Neural progenitor cell (in vitro differentiated cells): ENCODE measurements around the gene FRMD5.
"Not testable (repeated sequence)": the region's sequence is repeated elsewhere in the genome, so short reads cannot be mapped to it uniquely, and the experiment has no call there.

Experiments
- CTCF ChIP-seq: fragments of 200-600 bp; sonication (generic); IDR thresholded peaks from 2 replicates; pipeline ENCODE4 v1.5.1; 2017; ENCODE audit warnings: antibody characterized with exemption, mild to moderate bottlenecking
- EZH2phosphoT487 ChIP-seq: fragments of 200-600 bp; sonication (generic); IDR thresholded peaks from 2 replicates; pipeline ENCODE4 v1.6.1; 2017; ENCODE audit warnings: antibody characterized with exemption

GRCh38 chr15:44229301-44229700 is 34.2 kb upstream of the FRMD5 start:
- TF ChIP-seq CTCF, EZH2phosphoT487: not testable (repeated sequence)
